ENCODE results near the gene ZEB1.

ZEB1 gene

DNA sequence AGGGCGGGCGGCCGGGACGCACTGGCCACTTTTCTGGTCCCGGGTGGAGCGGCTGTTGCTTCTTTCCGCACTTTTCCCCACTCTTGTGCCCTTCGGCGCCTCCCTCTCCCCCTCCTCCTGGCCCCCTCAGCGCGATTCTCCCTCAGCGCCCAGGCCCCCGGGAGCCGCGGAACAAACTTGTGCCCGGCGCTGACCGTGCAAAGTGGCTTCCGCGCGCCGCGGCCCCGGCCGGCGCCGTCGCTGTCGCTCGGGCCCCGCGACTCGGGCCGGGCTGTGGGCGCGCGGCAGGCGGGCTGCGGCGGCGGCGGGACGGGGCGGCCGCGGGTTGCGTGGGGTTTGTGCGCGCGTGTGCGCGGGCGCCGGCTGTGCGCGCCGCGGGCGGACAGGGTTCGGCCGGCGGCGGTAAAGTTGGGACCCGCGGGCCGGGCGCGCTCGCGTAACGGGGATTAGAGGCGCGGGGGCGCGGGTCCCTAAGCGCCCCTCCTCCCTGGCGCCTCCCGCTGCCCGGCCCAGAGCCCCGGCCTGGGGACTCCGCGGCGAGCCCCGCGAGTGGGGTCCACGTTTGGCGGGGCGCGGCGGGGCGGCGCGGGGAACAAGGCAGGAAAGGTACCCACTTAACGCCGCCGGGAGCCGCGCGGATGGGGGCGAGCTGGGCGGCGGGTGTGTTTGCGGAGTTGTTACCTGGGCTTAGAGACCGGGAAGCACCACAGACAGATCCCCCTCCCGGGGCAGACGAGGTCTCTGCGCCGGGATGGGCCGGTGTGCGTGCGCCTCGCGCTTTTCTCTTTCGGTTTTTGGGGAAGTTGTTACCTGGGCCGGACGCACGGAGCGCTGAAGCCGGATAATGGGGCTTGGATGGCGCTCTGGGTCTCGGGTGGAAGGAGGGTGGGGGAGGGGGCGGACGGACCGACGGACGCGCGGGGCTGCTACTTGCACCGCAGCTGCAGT lies 860 bp downstream of the ZEB1 start:
- peak; percentile 16 for DNase-seq
- H3K4me3 ChIP-seq (ENCODE audit: low read depth, low read length) = peak overlapping the region; percentile 88
- H3K9me3 ChIP-seq (ENCODE audit: severe bottlenecking) = no peaks in the 10 kb centered on the region
- TF ChIP-seq, protein P1, sequence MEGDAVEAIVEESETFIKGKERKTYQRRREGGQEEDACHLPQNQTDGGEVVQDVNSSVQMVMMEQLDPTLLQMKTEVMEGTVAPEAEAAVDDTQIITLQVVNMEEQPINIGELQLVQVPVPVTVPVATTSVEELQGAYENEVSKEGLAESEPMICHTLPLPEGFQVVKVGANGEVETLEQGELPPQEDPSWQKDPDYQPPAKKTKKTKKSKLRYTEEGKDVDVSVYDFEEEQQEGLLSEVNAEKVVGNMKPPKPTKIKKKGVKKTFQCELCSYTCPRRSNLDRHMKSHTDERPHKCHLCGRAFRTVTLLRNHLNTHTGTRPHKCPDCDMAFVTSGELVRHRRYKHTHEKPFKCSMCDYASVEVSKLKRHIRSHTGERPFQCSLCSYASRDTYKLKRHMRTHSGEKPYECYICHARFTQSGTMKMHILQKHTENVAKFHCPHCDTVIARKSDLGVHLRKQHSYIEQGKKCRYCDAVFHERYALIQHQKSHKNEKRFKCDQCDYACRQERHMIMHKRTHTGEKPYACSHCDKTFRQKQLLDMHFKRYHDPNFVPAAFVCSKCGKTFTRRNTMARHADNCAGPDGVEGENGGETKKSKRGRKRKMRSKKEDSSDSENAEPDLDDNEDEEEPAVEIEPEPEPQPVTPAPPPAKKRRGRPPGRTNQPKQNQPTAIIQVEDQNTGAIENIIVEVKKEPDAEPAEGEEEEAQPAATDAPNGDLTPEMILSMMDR (IDR thresholded peaks at IDR 0.05; ENCODE audit: low read depth, low read length) = no peak
- H3K36me3 ChIP-seq = no peaks in the 10 kb centered on the region
- no peaks in the 10 kb centered on the region for H3K27me3 ChIP-seq (ENCODE audit: insufficient read depth, low read depth, severe bottlenecking)
- H3K27ac ChIP-seq = peak overlapping the region; percentile 86

- Histone ChIP-seq H3K36me3 (no peaks in the 10 kb centered on the region), H3K4me3 (ENCODE audit: low read depth, low read length) (peak overlapping the region; percentile 88), H3K9me3 (ENCODE audit: severe bottlenecking) (no peaks in the 10 kb centered on the region), H3K27me3 (ENCODE audit: insufficient read depth, low read depth, severe bottlenecking) (no peaks in the 10 kb centered on the region), H3K27ac (peak overlapping the region; percentile 82)
- TF ChIP-seq, protein P1 (IDR thresholded peaks at IDR 0.05; ENCODE audit: low read depth, low read length) = no peak
- DNase-seq = peak; percentile 14
These were observed 1.7 kb downstream of the ZEB1 start for GRCh38 chr10:31320550-31321211.

- Histone ChIP-seq H3K9me3 (ENCODE audit: severe bottlenecking) (no peaks in the 10 kb centered on the region), H3K4me3 (ENCODE audit: low read depth, low read length) (peak overlapping the region; percentile 88), H3K36me3 (no peaks in the 10 kb centered on the region), H3K27me3 (ENCODE audit: insufficient read depth, low read depth, severe bottlenecking) (no peaks in the 10 kb centered on the region), H3K27ac (peak overlapping the region; percentile 82)
- TF ChIP-seq, protein P1 (IDR thresholded peaks at IDR 0.05; ENCODE audit: low read depth, low read length) = no peak
- DNase-seq = no peak
These were observed 2.5 kb downstream of the ZEB1 start for GRCh38 chr10:31321396-31321941.

GRCh38 chr10:31322647-31323046 lies 3.6 kb downstream of the ZEB1 start:
- H3K27ac ChIP-seq = no peak overlapping the region
- no peaks in the 10 kb centered on the region for H3K27me3 ChIP-seq (ENCODE audit: insufficient read depth, low read depth, severe bottlenecking)
- no peak for DNase-seq
- no peaks in the 10 kb centered on the region for H3K9me3 ChIP-seq (ENCODE audit: severe bottlenecking)
- H3K4me3 ChIP-seq (ENCODE audit: low read depth, low read length) = no peak overlapping the region
- TF ChIP-seq, protein P1 (IDR thresholded peaks at IDR 0.05; ENCODE audit: low read depth, low read length) = peak; percentile 10; the same call in 1 of the 2 replicates
- H3K36me3 ChIP-seq = no peaks in the 10 kb centered on the region

DNA sequence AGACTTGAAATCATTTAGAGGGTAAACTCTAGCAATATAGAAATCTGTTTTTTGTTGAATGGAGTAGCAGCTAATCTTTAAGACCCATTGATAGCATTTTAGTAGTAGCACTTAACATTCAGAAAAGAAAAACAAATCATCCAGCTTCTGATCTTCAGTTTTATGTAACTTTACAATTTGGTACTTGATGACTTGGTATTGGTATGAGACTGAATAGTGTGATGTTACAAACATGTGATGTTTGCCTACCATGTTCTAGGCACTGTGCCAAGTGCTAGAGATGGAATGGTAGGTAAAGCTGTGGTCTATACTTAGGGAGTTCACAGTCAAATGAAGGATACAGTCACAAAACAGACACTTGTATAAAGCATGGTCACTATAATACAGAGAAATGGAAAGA lies 21.3 kb downstream of the ZEB1 start:
- DNase-seq = no peak
- H3K4me3 ChIP-seq (ENCODE audit: low read depth, low read length) = no peak overlapping the region
- H3K9me3 ChIP-seq (ENCODE audit: severe bottlenecking) = no peaks in the 10 kb centered on the region
- no peak overlapping the region for H3K27ac ChIP-seq
- H3K36me3 ChIP-seq = no peaks in the 10 kb centered on the region
- no peaks in the 10 kb centered on the region for H3K27me3 ChIP-seq (ENCODE audit: insufficient read depth, low read depth, severe bottlenecking)
- TF ChIP-seq, protein P1 (IDR thresholded peaks at IDR 0.05; ENCODE audit: low read depth, low read length) = no peak

Measured in WERI-Rb-1 (cell line).